Pancreas (tissue), 10 donors: ENCODE data around the gene ABCA4. TPM values are rescaled to one million over a fixed set of nuclear protein-coding genes. Genes with fewer than 3 reads are reported as not detected.

ENCODE experiments used
- ATAC-seq, 4 donors: fragments of 200-7000 bp; cut with Tn5 transposase; one replicate each; pipeline versions ENCODE4 v1.8.0 to v1.9.1; 2020; ENCODE audit warnings: mild to moderate bottlenecking in 4 of 4, moderate library complexity in 4 of 4
- DNase-seq, 6 donors: peaks; one replicate each; pipeline ENCODE4 v3.0.0-alpha.2; 2020
- FAIRE-seq: peaks from 2 replicates; lab custom pipeline; 2012; peaks lifted over from hg19 to GRCh38; lab: Jason Lieb, UNC
- H3K27ac ChIP-seq, 4 donors: fragments of 200-600 bp; sonication (generic); 1 replicate in 3 of 4; 2 replicates in 1 of 4; pipeline versions ENCODE4 v1.5.0 to v1.8.0; 2020
- H3K27me3 ChIP-seq, 4 donors: fragments of 200-600 bp; one replicate each; pipeline ENCODE4 v1.8.0; 2021
- H3K36me3 ChIP-seq, 3 donors: fragments of 200-600 bp; sonication (generic) in 1 of 3; one replicate each; pipeline versions ENCODE4 v1.5.0 to v1.8.0; 2020 to 2021
- H3K4me1 ChIP-seq, 3 donors: fragments of 200-600 bp; one replicate each; pipeline ENCODE4 v1.8.0; 2021
- H3K4me3 ChIP-seq, 4 donors: fragments of 200-600 bp; sonication (generic) in 2 of 4; one replicate each; pipeline versions ENCODE4 v1.5.0 to v1.8.0; 2020 to 2021
- H3K9me3 ChIP-seq, 4 donors: fragments of 200-600 bp; one replicate each; pipeline ENCODE4 v1.8.0; 2021
- WGBS, 2 donors: extraction: QIAGEN DNeasy Blood & Tissue Kit; methylation state at CpG; one replicate each; pipeline ENCODE4 v1.1.7; 2013; 5-methylcytosine and 5-hydroxymethylcytosine counted together
- intact Hi-C, 3 donors: fragments of 100-400 bp; cut with DNase I; formaldehyde crosslinking; loops; one replicate each; pipeline versions ENCODE4 v1.11.1 to v1.14.2; 2022
- polyA plus RNA-seq, 2 donors: library from polyadenylated mRNA; stranded (reverse); fragments of 200-250 nt; gene quantifications; one replicate each; pipeline ENCODE4 v1.2.3, GENCODE V29; 2013
- total RNA-seq, 6 donors: library from RNA; stranded (reverse); fragmentation: NEBNext Ultra II Directional in 4 of 6; extraction: Animal tissue kit (Norgen Biotek cat#: 25700) in 4 of 6; gene quantifications; one replicate each; pipeline versions ENCODE4 v1.2.1 to v1.2.4, GENCODE V29; 2021 to 2023
- TF ChIP-seq, protein P1 (sequence below), 4 donors: fragments of 200-600 bp; sonication (generic) in 3 of 4; IDR thresholded peaks; one replicate each; pipeline versions ENCODE4 v1.5.0 to v1.8.0; 2021; ENCODE audit warnings: antibody characterized with exemption in 4 of 4
- donor health status: healthy with polysubstance abuse.
- donor health status: DM: no; HTN: no; CAD: no; lungs with moderate emphysema.
- donor health status: DM: no; HTN: no; CAD: no.
- donor health status: control.
- donor health status: control.
- donor health status: Bipolar disorder and iron deficiency.
- donor health status: DM: yes; HTN: yes; CAD: no.
- donor health status: DM: no; HTN: no; CAD: no.
- donor health status: DM: no; HTN: no; CAD: no.
- donor health status: DM: yes; HTN: yes; CAD: no.

Gene ABCA4
- total and polyA plus RNA-seq, 8 donors = 0.03 to 0.16 (median 0.14) TPM; not detected in 2

DNA sequence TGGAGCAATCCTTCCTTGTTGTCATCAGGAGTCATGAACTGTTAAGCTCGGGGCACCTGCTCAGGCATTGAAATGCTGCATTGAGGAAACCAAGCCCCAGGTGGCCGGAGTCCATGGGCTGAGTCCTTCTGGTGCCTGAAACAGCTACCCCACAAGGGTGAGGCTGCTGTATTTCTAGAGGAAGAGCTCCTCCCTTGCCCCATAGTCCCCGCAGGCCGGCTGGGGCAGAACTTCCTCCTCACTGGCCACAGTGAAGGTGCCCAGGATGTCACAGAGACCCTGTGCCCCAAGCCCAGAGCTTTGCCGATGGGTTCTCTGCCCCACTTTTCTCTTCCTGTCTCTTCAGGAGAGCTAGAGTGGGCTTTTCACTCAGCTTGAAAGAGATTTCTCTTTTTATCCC lies 130.9 kb downstream of the ABCA4 start:
- H3K27ac ChIP-seq = no peak overlapping the region

DNA sequence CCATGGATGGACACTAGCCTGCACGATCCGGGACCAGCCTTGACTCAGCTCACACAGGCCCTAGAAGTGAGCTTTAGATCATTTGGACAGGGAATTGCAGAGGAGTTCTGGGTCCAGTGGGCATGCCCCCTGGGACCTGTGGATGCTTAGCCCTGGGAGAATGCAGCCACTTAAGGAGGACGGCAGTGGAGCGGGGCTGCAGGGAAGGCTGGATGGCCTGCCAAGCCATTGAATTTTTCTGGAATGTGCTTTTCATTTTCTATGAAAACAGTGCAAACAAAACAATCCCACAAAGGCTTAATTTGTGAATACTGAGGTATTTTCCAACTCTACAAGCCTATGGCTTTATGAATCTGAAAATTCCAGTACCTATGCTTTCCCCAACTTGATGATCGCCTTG lies 131.3 kb downstream of the ABCA4 start:
- DNase-seq (no peak), ATAC-seq (no peak), FAIRE-seq (no peak)
- no peaks in the 10 kb centered on the region for H3K4me1 ChIP-seq
- intact Hi-C loops = no loop called here
- H3K36me3 ChIP-seq = no peaks in the 10 kb centered on the region
- H3K27me3 ChIP-seq = no peaks in the 10 kb centered on the region
- H3K27ac ChIP-seq = no peak overlapping the region
- no peak overlapping the region for H3K4me3 ChIP-seq
- no peaks in the 10 kb centered on the region for H3K9me3 ChIP-seq
- TF ChIP-seq, protein P1, sequence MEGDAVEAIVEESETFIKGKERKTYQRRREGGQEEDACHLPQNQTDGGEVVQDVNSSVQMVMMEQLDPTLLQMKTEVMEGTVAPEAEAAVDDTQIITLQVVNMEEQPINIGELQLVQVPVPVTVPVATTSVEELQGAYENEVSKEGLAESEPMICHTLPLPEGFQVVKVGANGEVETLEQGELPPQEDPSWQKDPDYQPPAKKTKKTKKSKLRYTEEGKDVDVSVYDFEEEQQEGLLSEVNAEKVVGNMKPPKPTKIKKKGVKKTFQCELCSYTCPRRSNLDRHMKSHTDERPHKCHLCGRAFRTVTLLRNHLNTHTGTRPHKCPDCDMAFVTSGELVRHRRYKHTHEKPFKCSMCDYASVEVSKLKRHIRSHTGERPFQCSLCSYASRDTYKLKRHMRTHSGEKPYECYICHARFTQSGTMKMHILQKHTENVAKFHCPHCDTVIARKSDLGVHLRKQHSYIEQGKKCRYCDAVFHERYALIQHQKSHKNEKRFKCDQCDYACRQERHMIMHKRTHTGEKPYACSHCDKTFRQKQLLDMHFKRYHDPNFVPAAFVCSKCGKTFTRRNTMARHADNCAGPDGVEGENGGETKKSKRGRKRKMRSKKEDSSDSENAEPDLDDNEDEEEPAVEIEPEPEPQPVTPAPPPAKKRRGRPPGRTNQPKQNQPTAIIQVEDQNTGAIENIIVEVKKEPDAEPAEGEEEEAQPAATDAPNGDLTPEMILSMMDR (IDR thresholded peaks at IDR 0.05) = no peak
- 85 to 92% methylated on average over 5 of the region's 5 CpGs for WGBS, 2 donors

More for the DNA sequence above, 130.9 kb downstream of the ABCA4 start:
- ATAC-seq = no peak
- no peaks in the 10 kb centered on the region for H3K9me3 ChIP-seq
- DNase-seq = no peak
- FAIRE-seq = no peak
- intact Hi-C loops = no loop called here
- H3K4me1 ChIP-seq = no peaks in the 10 kb centered on the region
- no peaks in the 10 kb centered on the region for H3K36me3 ChIP-seq
- no peaks in the 10 kb centered on the region for H3K27me3 ChIP-seq
- TF ChIP-seq, protein P1 (IDR thresholded peaks at IDR 0.05) = no peak
- H3K4me3 ChIP-seq = no peak overlapping the region
- WGBS, 2 donors = 86 to 89% methylated on average over 5 of the region's 5 CpGs

DNA sequence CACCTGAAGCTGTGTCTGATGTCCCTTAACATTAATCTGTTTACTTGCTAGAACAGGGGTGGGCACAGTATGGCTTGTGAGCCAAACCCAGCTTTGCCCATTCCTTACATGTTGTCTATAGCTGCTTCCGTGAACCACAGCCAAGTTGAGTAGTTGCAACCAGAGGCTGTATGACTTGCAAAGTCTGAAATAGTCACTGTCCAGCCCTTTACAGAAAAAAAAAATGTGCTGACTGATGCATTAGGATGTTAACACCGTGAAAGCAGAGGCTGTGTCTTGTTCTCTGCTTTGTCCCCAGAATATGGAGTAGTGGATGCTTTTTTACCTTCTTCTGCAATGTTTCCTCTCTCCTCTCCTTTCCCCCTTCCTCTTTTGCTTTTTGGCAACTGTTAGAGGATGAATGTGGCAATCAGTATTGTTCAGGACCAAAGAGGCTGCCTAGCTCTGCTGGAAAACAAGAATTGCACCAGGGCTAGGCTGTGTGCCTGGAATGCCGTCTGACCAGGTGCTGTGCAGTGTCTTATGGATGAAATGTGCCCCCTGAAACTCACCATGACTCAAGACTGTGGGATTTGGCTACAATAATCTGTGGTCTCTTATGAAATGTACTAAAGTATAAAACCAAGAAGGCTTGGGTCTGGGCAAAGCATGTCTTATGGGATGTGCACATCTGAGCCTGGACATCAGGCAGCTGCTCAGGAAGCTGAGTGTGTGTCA lies 132.2 kb downstream of the ABCA4 start:
- Histone ChIP-seq H3K27ac (no peak overlapping the region), H3K27me3 (no peaks in the 10 kb centered on the region), H3K4me3 (no peak overlapping the region), H3K9me3 (no peaks in the 10 kb centered on the region), H3K4me1 (no peaks in the 10 kb centered on the region), H3K36me3 (no peaks in the 10 kb centered on the region)
- TF ChIP-seq, protein P1 (IDR thresholded peaks at IDR 0.05) = no peak
- FAIRE-seq (no peak), DNase-seq (no peak), ATAC-seq (peak in 2 of 4 donors; percentile 41 to 71)
- WGBS, 2 donors = 66 to 67% methylated on average over 3 of the region's 3 CpGs
- intact Hi-C loops = no loop called here

DNA sequence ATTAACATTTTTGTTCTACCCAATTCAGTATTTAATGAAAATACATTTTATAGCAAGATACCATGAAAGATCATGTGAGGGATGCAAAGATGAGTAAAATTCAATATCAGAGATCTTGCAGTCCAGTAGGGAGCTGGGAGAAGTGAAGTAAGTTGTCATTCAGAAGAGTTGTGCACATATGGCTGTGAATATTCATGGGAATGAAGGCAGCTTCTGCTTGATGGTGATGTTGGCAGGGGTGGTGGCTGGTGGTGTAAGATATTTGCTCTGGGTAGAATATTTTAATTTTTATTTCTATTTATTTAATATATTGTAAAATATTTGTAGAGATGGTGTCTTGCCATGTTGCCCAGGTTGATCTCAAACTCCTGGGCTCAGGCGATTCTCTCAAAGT lies 139.7 kb downstream of the ABCA4 start:
- DNase-seq = no peak
- no peaks in the 10 kb centered on the region for H3K9me3 ChIP-seq
- H3K4me1 ChIP-seq = peaks cover 6 to 12% (median 6%) of the 10 kb centered on the region in 3 donors
- no peak overlapping the region for H3K27ac ChIP-seq
- no peaks in the 10 kb centered on the region for H3K27me3 ChIP-seq
- H3K36me3 ChIP-seq = no peaks in the 10 kb centered on the region
- intact Hi-C loops = no loop called here
- TF ChIP-seq, protein P1 (IDR thresholded peaks at IDR 0.05) = no peak
- WGBS, 2 donors = 87 to 96% methylated on average over 1 of the region's 1 CpG
- H3K4me3 ChIP-seq = no peak overlapping the region
- FAIRE-seq = no peak
- ATAC-seq = no peak
